DOHH2 (cell line): Measurements from ENCODE around the gene GPR62.
A peak's percentile ranks its signal among the peaks of the same experiment; 100 is the strongest.

Experiments
- H3F3A ChIP-seq: fragments of 200-600 bp; sonication (generic), shearing (Covaris generic); 2 replicates; pipeline ENCODE4 v1.6.0; 2016; ENCODE audit warnings: antibody characterized with exemption, mild to moderate bottlenecking; ENCODE audit not compliant: control insufficient read depth, insufficient read depth
- H3K27ac ChIP-seq: fragments of 200-600 bp; sonication (generic); 2 replicates; pipeline ENCODE4 v1.5.1; 2014; ENCODE audit warnings: low read depth, mild to moderate bottlenecking, low read length, moderate library complexity
- H3K27me3 ChIP-seq: fragments of 200-600 bp; sonication (generic); 2 replicates; pipeline ENCODE4 v1.6.1; 2014; ENCODE audit warnings: mild to moderate bottlenecking, low read length, mixed read lengths; ENCODE audit not compliant: control insufficient read depth
- H3K36me3 ChIP-seq: fragments of 200-600 bp; sonication (generic); 2 replicates; pipeline ENCODE4 v1.6.1; 2014; ENCODE audit warnings: mild to moderate bottlenecking, low read length, moderate library complexity, mixed read lengths; ENCODE audit not compliant: control insufficient read depth
- H3K4me1 ChIP-seq: fragments of 200-600 bp; sonication (generic); 2 replicates; pipeline ENCODE4 v1.6.1; 2014; ENCODE audit warnings: mild to moderate bottlenecking, low read length, mixed read lengths; ENCODE audit not compliant: control insufficient read depth
- H3K4me2 ChIP-seq: fragments of 200-600 bp; sonication (generic); 2 replicates; pipeline ENCODE4 v1.6.0; 2014; ENCODE audit warnings: mild to moderate bottlenecking, low read length, moderate library complexity
- H3K4me3 ChIP-seq: fragments of 200-600 bp; sonication (generic); 2 replicates; pipeline ENCODE4 v1.5.1; 2014; ENCODE audit warnings: mild to moderate bottlenecking, low read length, mixed read lengths
- H3K79me2 ChIP-seq: fragments of 200-600 bp; sonication (generic); 2 replicates; pipeline ENCODE4 v1.6.1; 2014; ENCODE audit warnings: mild to moderate bottlenecking, low read length, mixed read lengths; ENCODE audit not compliant: control insufficient read depth
- H3K9me2 ChIP-seq: fragments of 200-600 bp; sonication (generic); replicated peaks from 2 replicates; pipeline ENCODE4 v1.6.1; 2014; ENCODE audit warnings: mild to moderate bottlenecking, low read length, mixed read lengths; ENCODE audit not compliant: control insufficient read depth
- H3K9me3 ChIP-seq: fragments of 200-600 bp; sonication (generic); 2 replicates; pipeline ENCODE4 v1.6.1; 2014; ENCODE audit warnings: antibody characterized with exemption, low read length, mixed read lengths; ENCODE audit not compliant: control insufficient read depth, insufficient read depth
- H4K20me1 ChIP-seq: fragments of 200-600 bp; sonication (generic); 2 replicates; pipeline ENCODE4 v1.6.0; 2014; ENCODE audit warnings: low read depth, mild to moderate bottlenecking, antibody characterized with exemption, low read length, moderate library complexity; ENCODE audit not compliant: control insufficient read depth, insufficient read depth
- CTCF ChIP-seq: fragments of 200-600 bp; sonication (generic); IDR thresholded peaks from one replicate; pipeline ENCODE4 v1.5.1; 2014; ENCODE audit warnings: antibody characterized with exemption, mild to moderate bottlenecking, low read depth, low read length; ENCODE audit not compliant: poor library complexity, severe bottlenecking
- EZH2phosphoT487 ChIP-seq: fragments of 200-600 bp; sonication (generic); IDR thresholded peaks from 2 replicates; pipeline ENCODE4 v1.6.1; 2017; ENCODE audit warnings: borderline replicate concordance, mild to moderate bottlenecking, antibody characterized with exemption, low read length, moderate library complexity, mixed read lengths

GPR62 gene

GRCh38 chr3:51964521-51964920 is 9.3 kb downstream of the GPR62 start:
- Histone ChIP-seq H3K27me3 (peaks cover 38% of the 10 kb centered on the region), H4K20me1 (no peaks in the 10 kb centered on the region; the same call in 1 of the 2 replicates), H3K9me3 (no peaks in the 10 kb centered on the region), H3K27ac (no peak overlapping the region), H3F3A (0 out of 2 replicates have a peak, but pooled peaks cover 11% of the 10 kb centered on the region), H3K4me1 (peaks cover 15% of the 10 kb centered on the region), H3K4me3 (no peak overlapping the region), H3K9me2 (no peaks in the 10 kb centered on the region), H3K4me2 (no peak overlapping the region), H3K79me2 (no peaks in the 10 kb centered on the region), H3K36me3 (no peaks in the 10 kb centered on the region)
- no peak for TF ChIP-seq CTCF
- no peak for TF ChIP-seq EZH2phosphoT487

GRCh38 chr3:51966016-51966415 is 10.8 kb downstream of the GPR62 start:
- Histone ChIP-seq H3K4me2 (no peak overlapping the region), H3K4me1 (peaks cover 15% of the 10 kb centered on the region), H3K4me3 (no peak overlapping the region), H4K20me1 (no peaks in the 10 kb centered on the region; the same call in 1 of the 2 replicates), H3K9me2 (no peaks in the 10 kb centered on the region), H3F3A (0 out of 2 replicates have a peak, but pooled peaks cover 11% of the 10 kb centered on the region), H3K27me3 (peaks cover 38% of the 10 kb centered on the region), H3K79me2 (no peaks in the 10 kb centered on the region), H3K36me3 (peaks cover 3% of the 10 kb centered on the region), H3K27ac (no peak overlapping the region), H3K9me3 (no peaks in the 10 kb centered on the region)
- TF ChIP-seq CTCF (no peak), EZH2phosphoT487 (no peak)

DNA sequence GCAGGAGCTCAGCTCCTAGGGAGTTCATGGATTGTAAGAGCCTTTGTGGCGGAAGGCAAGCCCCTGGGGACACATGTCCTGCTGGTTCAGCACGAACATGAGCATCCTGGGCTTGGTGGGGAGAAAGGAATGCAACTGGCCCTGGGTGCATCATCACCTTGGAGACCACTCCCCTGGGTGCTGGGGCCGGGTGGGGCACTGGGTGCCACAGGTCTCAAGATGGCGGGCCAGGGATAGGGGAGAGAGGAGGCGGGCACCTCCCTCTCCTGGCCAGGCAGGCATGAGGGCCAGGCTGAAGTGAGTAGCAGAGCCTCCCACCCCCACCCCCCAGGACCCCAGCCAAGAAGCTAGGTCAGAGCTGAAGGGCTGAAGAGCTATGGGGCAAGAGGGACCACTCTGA is 11.3 kb downstream of the GPR62 start:
- Histone ChIP-seq H3K79me2 (no peaks in the 10 kb centered on the region), H3K27me3 (peaks cover 38% of the 10 kb centered on the region), H3K9me3 (no peaks in the 10 kb centered on the region), H3K4me2 (peak overlapping the region; percentile 65), H3K27ac (no peak overlapping the region), H4K20me1 (no peaks in the 10 kb centered on the region; the same call in 1 of the 2 replicates), H3K4me1 (peaks cover 15% of the 10 kb centered on the region), H3K4me3 (peak overlapping the region; percentile 68), H3K36me3 (peaks cover 8% of the 10 kb centered on the region), H3K9me2 (no peaks in the 10 kb centered on the region), H3F3A (0 out of 2 replicates have a peak, but pooled peaks cover 11% of the 10 kb centered on the region)
- no peak for TF ChIP-seq EZH2phosphoT487

GRCh38 chr3:51966922-51967383 is 11.8 kb downstream of the GPR62 start:
- peaks cover 15% of the 10 kb centered on the region for H3K4me1 ChIP-seq

More at GRCh38 chr3:51966922-51967383, 11.8 kb downstream of the GPR62 start:
- no peaks in the 10 kb centered on the region for H3K9me2 ChIP-seq
- peak overlapping the region; percentile 68 for H3K4me3 ChIP-seq
- TF ChIP-seq EZH2phosphoT487 = no peak
- TF ChIP-seq CTCF = no peak
- H3K36me3 ChIP-seq = peaks cover 10% of the 10 kb centered on the region
- H3F3A ChIP-seq = 0 out of 2 replicates have a peak, but pooled peaks cover 11% of the 10 kb centered on the region
- no peaks in the 10 kb centered on the region for H3K79me2 ChIP-seq
- no peak overlapping the region for H3K27ac ChIP-seq
- H3K9me3 ChIP-seq = no peaks in the 10 kb centered on the region
- H4K20me1 ChIP-seq = no peaks in the 10 kb centered on the region; the same call in 1 of the 2 replicates
- peak overlapping the region; percentile 65 for H3K4me2 ChIP-seq
- peaks cover 38% of the 10 kb centered on the region for H3K27me3 ChIP-seq
